Panc1 (cell line): ENCODE measurements around the gene PHRF1. TPM values are rescaled to one million over a fixed set of nuclear protein-coding genes. Genes with fewer than 3 reads are reported as not detected.

ENCODE experiments used
- ATAC-seq: fragments of 200-7000 bp; cut with Tn5 transposase; 2 replicates; pipeline ENCODE4 v1.9.1; 2020; ENCODE audit warnings: mild to moderate bottlenecking, moderate library complexity
- BruUV-seq: library from RNA; stranded (reverse); fragments of 400-500 nt; replicated peaks from 2 replicates; lab custom pipeline; 2021; lab: Mats Ljungman, UMichigan
- CTCF ChIA-PET: fragments of 300-600 bp; sonication (Branson Sonifier 250); formaldehyde crosslinking; loops from one replicate; lab custom pipeline; 2022; ENCODE audit warnings: antibody characterized with exemption; lab: Charles Lee
- POLR2A ChIA-PET: fragments of 300-600 bp; sonication (Branson Sonifier 250); formaldehyde crosslinking; loops from one replicate; lab custom pipeline; 2022; ENCODE audit warnings: antibody characterized with exemption; lab: Charles Lee
- DNase-seq: peaks from one replicate; pipeline ENCODE4 v3.0.0-alpha.2; 2010; ENCODE audit warnings: low read depth, low spot score
- H3K27ac ChIP-seq: 2 replicates; pipeline ENCODE4 v1.5.1; 2011; ENCODE audit warnings: mild to moderate bottlenecking, low read length, inconsistent platforms
- H3K27me3 ChIP-seq: fragments of 200-500 bp; sonication (Bioruptor generic); 2 replicates; pipeline ENCODE4 v1.6.0; 2014; ENCODE audit warnings: low read length, inconsistent platforms; ENCODE audit not compliant: control insufficient read depth, insufficient read depth
- H3K36me3 ChIP-seq: fragments of 200-500 bp; sonication (Bioruptor generic); 2 replicates; pipeline ENCODE4 v1.5.1; 2014; ENCODE audit warnings: inconsistent platforms, mild to moderate bottlenecking, low read length, moderate library complexity; ENCODE audit not compliant: control insufficient read depth, insufficient read depth
- H3K4me1 ChIP-seq: 2 replicates; pipeline ENCODE4 v1.5.1; 2011; ENCODE audit warnings: inconsistent platforms, mild to moderate bottlenecking, low read length, moderate library complexity; ENCODE audit not compliant: control insufficient read depth, insufficient read depth
- H3K4me3 ChIP-seq, 2 experiments: 2 replicates each; pipeline ENCODE4 v1.5.1; 2011 to 2012; ENCODE audit warnings: low read depth in 2 of 2, low read length in 2 of 2, mild to moderate bottlenecking in 2 of 2, inconsistent platforms in 1 of 2, moderate library complexity in 1 of 2
- H3K9me3 ChIP-seq: fragments of 200-500 bp; sonication (Bioruptor generic); 2 replicates; pipeline ENCODE4 v1.5.1; 2014; ENCODE audit warnings: low read depth, mild to moderate bottlenecking, inconsistent platforms, low read length, moderate library complexity; ENCODE audit not compliant: control insufficient read depth, insufficient read depth
- CTCF ChIP-seq: fragments of 450-650 bp; IDR thresholded peaks from 2 replicates; pipeline ENCODE4 v1.5.1; 2017; ENCODE audit warnings: mild to moderate bottlenecking
- POLR2AphosphoS5 ChIP-seq: IDR thresholded peaks from 2 replicates; pipeline ENCODE4 v1.6.1; 2012; ENCODE audit warnings: mild to moderate bottlenecking, low read depth, low read length, moderate library complexity
- REST ChIP-seq, 2 experiments: IDR thresholded peaks; 2 replicates each; pipeline ENCODE4 v1.6.1; 2011 to 2012; ENCODE audit warnings: low read depth in 2 of 2, control low read depth in 1 of 2, low read length in 1 of 2, mild to moderate bottlenecking in 1 of 2, moderate library complexity in 1 of 2; ENCODE audit not compliant: insufficient read depth in 1 of 2
- SIN3A ChIP-seq: IDR thresholded peaks from 2 replicates; pipeline ENCODE4 v1.6.1; 2012; ENCODE audit warnings: low read depth, mild to moderate bottlenecking, low read length, moderate library complexity, borderline replicate concordance; ENCODE audit not compliant: insufficient read depth
- TCF7L2 ChIP-seq: IDR thresholded peaks from 2 replicates; pipeline ENCODE4 v1.6.1; 2011; ENCODE audit warnings: mild to moderate bottlenecking, low read depth, low read length, inconsistent platforms
- in situ Hi-C: cut with HindIII; loops from 2 replicates; pipeline ENCODE4 v1.10.0; 2016; ENCODE audit warnings: low sequenced_read_pairs, low pct_unique_long_range_greater_than_20kb
- intact Hi-C: fragments of 100-400 bp; cut with micrococcal nuclease; formaldehyde crosslinking; loops from one replicate; pipeline ENCODE4 v1.10.0; 2022; ENCODE audit not compliant: unreplicated experiment
- total RNA-seq: library from RNA; stranded (reverse); gene quantifications from one replicate; pipeline ENCODE4 v1.2.1, GENCODE V29; 2021; ENCODE audit not compliant: unreplicated experiment

The PHRF1 gene
- total RNA-seq, 1 experiment from 2014 or later, result 90.6 TPM

DNA sequence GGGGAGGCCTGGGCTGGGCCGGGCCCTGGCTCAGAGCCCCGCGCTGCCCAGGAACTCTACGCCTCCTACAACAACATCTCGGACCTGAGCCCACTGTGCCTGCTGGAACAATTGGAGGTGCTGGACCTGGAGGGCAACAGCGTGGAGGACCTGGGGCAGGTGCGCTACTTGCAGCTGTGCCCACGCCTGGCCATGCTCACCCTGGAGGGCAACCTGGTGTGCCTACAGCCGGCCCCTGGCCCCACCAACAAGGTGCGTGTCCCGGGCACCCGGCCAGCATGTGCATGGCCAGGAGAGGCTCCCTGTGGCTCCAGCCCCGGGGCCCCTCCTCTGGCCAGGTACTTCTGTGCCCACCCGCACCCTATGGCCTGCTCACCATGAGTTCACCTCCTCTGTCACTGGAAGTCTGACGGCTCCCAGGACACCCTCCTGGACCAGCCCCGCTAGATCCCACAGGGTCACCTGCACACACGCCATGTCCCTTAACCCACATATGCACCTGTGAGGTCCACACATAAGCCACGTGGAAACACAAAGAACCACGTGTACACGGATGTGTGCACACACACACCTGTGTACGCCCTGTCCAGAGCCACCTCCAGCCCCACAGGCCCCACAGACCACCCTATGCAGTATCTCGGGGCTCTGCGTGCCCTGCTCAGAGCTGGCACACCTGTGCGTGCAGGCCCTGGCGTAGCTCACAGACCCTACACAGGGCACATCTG lies 26.1 kb upstream of the PHRF1 start:
- POLR2A ChIA-PET, result no interaction called here
- H3K9me3 ChIP-seq, result no peaks in the 10 kb centered on the region
- ATAC-seq (no peak), DNase-seq (no peak)
- intact Hi-C loops (loop anchor here (10.0 kb wide), 1 partner anchor 175 kb away; no protein-coding TSS in a partner anchor), in situ Hi-C loops (no loop called here)
- peaks cover 17% of the 10 kb centered on the region for H3K4me1 ChIP-seq
- H3K27ac ChIP-seq, result no peak overlapping the region
- TF ChIP-seq POLR2AphosphoS5 (no peak), CTCF (no peak), SIN3A (no peak), REST (IDR thresholded peaks at IDR 0.05; ENCODE audit: insufficient read depth in 1 of 2, low read depth in 2 of 2, low read length in 1 of 2) (no peak), TCF7L2 (no peak)
- H3K27me3 ChIP-seq, result no peaks in the 10 kb centered on the region
- BruUV-seq, result no TSS peak
- CTCF ChIA-PET, result no interaction called here
- no peaks in the 10 kb centered on the region for H3K36me3 ChIP-seq
- H3K4me3 ChIP-seq, result no peak overlapping the region

- H3K27me3 ChIP-seq, result no peaks in the 10 kb centered on the region
- ChIA-PET POLR2A (no interaction called here), CTCF (no interaction called here)
- intact Hi-C loops (loop anchor here (10.0 kb wide), 1 partner anchor 174 kb away; no protein-coding TSS in a partner anchor), in situ Hi-C loops (no loop called here)
- DNase-seq (no peak), ATAC-seq (no peak)
- no peak overlapping the region for H3K27ac ChIP-seq
- H3K4me1 ChIP-seq, result peaks cover 17% of the 10 kb centered on the region
- no peaks in the 10 kb centered on the region for H3K9me3 ChIP-seq
- BruUV-seq, result no TSS peak
- no peaks in the 10 kb centered on the region for H3K36me3 ChIP-seq
- no peak overlapping the region for H3K4me3 ChIP-seq
- TF ChIP-seq POLR2AphosphoS5 (no peak), REST (IDR thresholded peaks at IDR 0.05; ENCODE audit: insufficient read depth in 1 of 2, low read depth in 2 of 2, low read length in 1 of 2) (no peak), CTCF (no peak), TCF7L2 (no peak), SIN3A (no peak)
Measured at GRCh38 chr11:550746-551085, 25.6 kb upstream of the PHRF1 start.
